Gastrocnemius medialis (tissue), 4 donors: ENCODE data around the gene GJC3.

ENCODE experiments used
- POLR2A ChIP-seq, 2 donors: fragments of 450-650 bp; IDR thresholded peaks; one replicate each; pipeline ENCODE4 v1.6.1; 2017; ENCODE audit warnings: antibody characterized with exemption in 2 of 2, mild to moderate bottlenecking in 2 of 2, moderate library complexity in 2 of 2
- TF ChIP-seq, protein P1 (sequence below), 5 experiments: fragments of 450-650 bp in 3 of 5; fragments of 200-600 bp in 2 of 5; sonication (generic) in 2 of 5; IDR thresholded peaks in 4 of 5; conservative IDR thresholded peaks in 1 of 5; 1 replicate in 4 of 5; 2 replicates in 1 of 5; pipeline ENCODE4 v1.5.1; 2016 to 2019; ENCODE audit warnings: antibody characterized with exemption in 5 of 5, mild to moderate bottlenecking in 3 of 5, moderate library complexity in 3 of 5

DNA sequence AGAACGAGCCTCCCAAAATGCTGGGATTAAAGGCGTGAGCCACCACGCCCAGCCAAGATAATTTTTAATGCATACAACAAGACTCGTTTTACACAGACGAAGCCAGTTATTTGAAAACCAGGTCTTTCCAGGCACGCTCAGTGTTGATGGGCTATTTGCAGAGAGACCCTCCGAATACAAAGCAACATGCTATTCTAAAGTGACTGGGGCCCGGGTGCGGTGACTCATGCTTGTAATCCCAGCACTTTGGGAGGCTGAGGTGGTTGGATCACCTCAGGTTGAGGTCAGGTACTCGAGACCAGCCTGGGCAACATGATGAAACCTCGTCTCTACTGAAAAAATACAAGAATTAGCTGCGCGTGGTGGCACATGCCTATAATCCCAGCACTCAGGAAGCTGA is 47.2 kb upstream of the GJC3 start:
- TF ChIP-seq, protein P1, sequence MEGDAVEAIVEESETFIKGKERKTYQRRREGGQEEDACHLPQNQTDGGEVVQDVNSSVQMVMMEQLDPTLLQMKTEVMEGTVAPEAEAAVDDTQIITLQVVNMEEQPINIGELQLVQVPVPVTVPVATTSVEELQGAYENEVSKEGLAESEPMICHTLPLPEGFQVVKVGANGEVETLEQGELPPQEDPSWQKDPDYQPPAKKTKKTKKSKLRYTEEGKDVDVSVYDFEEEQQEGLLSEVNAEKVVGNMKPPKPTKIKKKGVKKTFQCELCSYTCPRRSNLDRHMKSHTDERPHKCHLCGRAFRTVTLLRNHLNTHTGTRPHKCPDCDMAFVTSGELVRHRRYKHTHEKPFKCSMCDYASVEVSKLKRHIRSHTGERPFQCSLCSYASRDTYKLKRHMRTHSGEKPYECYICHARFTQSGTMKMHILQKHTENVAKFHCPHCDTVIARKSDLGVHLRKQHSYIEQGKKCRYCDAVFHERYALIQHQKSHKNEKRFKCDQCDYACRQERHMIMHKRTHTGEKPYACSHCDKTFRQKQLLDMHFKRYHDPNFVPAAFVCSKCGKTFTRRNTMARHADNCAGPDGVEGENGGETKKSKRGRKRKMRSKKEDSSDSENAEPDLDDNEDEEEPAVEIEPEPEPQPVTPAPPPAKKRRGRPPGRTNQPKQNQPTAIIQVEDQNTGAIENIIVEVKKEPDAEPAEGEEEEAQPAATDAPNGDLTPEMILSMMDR (IDR thresholded peaks at IDR 0.05 in 4 of 5, conservative IDR thresholded peaks at IDR 0.05 in 1 of 5) = no peak
- TF ChIP-seq POLR2A (IDR thresholded peaks at IDR 0.05) = no peak
